Lower leg skin (tissue), 4 donors: Measurements from ENCODE around the gene NF1. TPM values are rescaled to one million over a fixed set of nuclear protein-coding genes. Genes with fewer than 3 reads are reported as not detected.
"Not testable (repeated sequence)": the region's sequence is repeated elsewhere in the genome, so short reads cannot be mapped to it uniquely, and the experiment has no call there.

Experiments
- DNase-seq, 2 donors: peaks; one replicate each; pipeline ENCODE4 v3.0.0-alpha.2; 2019; ENCODE audit warnings: low spot score in 2 of 2
- H3K4me3 ChIP-seq: fragments of 200-600 bp; sonication (generic); 2 replicates; pipeline ENCODE4 v1.5.1; 2017; ENCODE audit warnings: mild to moderate bottlenecking, low read depth; ENCODE audit not compliant: poor library complexity, severe bottlenecking
- CTCF ChIP-seq, 3 donors: fragments of 450-650 bp; IDR thresholded peaks; one replicate each; pipeline ENCODE4 v1.5.1; 2016; ENCODE audit warnings: antibody characterized with exemption in 3 of 3, mild to moderate bottlenecking in 3 of 3, moderate library complexity in 2 of 3
- POLR2A ChIP-seq, 2 donors: fragments of 450-650 bp; IDR thresholded peaks; one replicate each; pipeline ENCODE4 v1.6.1; 2016 to 2017; ENCODE audit warnings: antibody characterized with exemption in 2 of 2, mild to moderate bottlenecking in 1 of 2, moderate library complexity in 1 of 2
- WGBS, 2 donors: methylation state at CpG; one replicate each; pipeline ENCODE4 v1.1.5; 2018; 5-methylcytosine and 5-hydroxymethylcytosine counted together
- intact Hi-C: fragments of 100-400 bp; cut with DNase I; formaldehyde crosslinking; loops from one replicate; pipeline ENCODE4 v1.15.0; 2023; ENCODE audit warnings: low total_unique reads
- total RNA-seq, 4 donors: library from RNA; depleted of rRNA; stranded (reverse); fragments of >200 nt; gene quantifications; one replicate each; pipeline ENCODE4 v1.1.0, GENCODE V29; 2016

NF1 gene
- total RNA-seq, 4 donors from 2014 or later: 27.5 to 48.6 (median 34.3) TPM

GRCh38 chr17:31374094-31374447 lies 279.3 kb downstream of the NF1 start:
- no peak for DNase-seq
- WGBS, 2 donors: 77 to 83% methylated on average over 6 of the region's 6 CpGs
- no peak for TF ChIP-seq CTCF (IDR thresholded peaks at IDR 0.05)
- no peak for TF ChIP-seq POLR2A (IDR thresholded peaks at IDR 0.05)
- H3K4me3 ChIP-seq: no peak overlapping the region
- intact Hi-C loops: no loop called here

- H3K4me3 ChIP-seq: no peak overlapping the region
- 93 to 98% methylated on average over 2 of the region's 2 CpGs for WGBS, 2 donors
- no peak for DNase-seq
- intact Hi-C loops: no loop called here
- TF ChIP-seq POLR2A (IDR thresholded peaks at IDR 0.05): no peak
- no peak for TF ChIP-seq CTCF (IDR thresholded peaks at IDR 0.05)
Observed at GRCh38 chr17:31374503-31374902, 279.7 kb downstream of the NF1 start.

DNA sequence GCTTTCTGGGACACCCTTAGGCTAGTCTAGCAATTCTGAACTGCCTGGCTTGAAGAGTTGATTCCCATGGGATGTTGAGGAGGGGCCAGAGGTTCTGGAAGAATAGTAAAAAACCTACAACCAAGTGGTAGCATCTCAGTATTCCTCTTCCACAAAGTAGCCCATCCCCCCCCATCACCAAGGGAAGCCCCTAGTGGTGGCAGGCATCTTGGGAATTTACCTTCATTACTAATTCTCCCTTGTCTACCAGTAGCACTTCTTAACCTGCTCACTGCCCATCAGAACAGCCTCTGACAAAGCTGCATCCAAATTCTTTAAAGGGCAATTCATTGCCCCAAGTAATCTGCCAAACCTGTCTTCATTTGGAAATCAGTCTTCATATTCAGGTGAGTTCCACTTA lies 283.9 kb downstream of the NF1 start:
- no peak overlapping the region for H3K4me3 ChIP-seq
- intact Hi-C loops: no loop called here
- no peak for TF ChIP-seq CTCF (IDR thresholded peaks at IDR 0.05)
- no peak for TF ChIP-seq POLR2A (IDR thresholded peaks at IDR 0.05)
- DNase-seq: peak in 1 of 2 donors; percentile 49

DNA sequence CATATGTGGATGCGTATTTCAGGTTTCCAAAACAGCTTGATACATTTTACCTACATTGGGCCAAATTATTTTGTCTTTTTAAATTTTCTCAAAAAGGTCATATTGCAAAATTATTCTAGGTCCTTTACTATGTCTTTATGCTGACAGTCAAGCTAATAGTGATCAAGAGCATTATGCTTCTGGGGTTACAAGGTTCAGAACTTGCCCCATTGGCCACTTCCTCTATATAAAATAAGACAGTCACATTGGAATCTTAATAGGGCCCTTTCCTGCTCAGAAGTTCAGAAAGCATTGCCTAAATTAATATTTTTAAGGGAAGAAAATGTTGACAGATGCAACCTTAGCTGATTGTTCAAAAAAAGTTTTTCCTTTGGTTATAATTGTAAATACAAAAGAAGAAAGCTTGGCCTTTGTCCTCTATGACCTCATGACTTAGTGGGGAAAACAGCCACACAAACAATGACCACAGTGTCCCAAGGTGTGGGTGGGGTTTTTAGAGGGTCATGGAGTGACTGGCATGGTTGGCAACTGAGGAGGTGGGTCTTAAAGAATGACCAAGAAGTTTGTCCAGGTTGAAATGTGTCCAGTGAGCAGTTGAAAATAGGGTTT lies 284.9 kb downstream of the NF1 start:
- H3K4me3 ChIP-seq: no peak overlapping the region
- TF ChIP-seq CTCF (IDR thresholded peaks at IDR 0.05) (no peak), POLR2A (IDR thresholded peaks at IDR 0.05) (no peak)
- 94 to 100% methylated on average over 1 of the region's 1 CpG for WGBS, 2 donors
- intact Hi-C loops: no loop called here
- DNase-seq: no peak

GRCh38 chr17:31381165-31381668 lies 286.4 kb downstream of the NF1 start:
- no peak overlapping the region for H3K4me3 ChIP-seq
- TF ChIP-seq CTCF (IDR thresholded peaks at IDR 0.05) (no peak), POLR2A (IDR thresholded peaks at IDR 0.05) (no peak)
- DNase-seq: no peak
- intact Hi-C loops: no loop called here

DNA sequence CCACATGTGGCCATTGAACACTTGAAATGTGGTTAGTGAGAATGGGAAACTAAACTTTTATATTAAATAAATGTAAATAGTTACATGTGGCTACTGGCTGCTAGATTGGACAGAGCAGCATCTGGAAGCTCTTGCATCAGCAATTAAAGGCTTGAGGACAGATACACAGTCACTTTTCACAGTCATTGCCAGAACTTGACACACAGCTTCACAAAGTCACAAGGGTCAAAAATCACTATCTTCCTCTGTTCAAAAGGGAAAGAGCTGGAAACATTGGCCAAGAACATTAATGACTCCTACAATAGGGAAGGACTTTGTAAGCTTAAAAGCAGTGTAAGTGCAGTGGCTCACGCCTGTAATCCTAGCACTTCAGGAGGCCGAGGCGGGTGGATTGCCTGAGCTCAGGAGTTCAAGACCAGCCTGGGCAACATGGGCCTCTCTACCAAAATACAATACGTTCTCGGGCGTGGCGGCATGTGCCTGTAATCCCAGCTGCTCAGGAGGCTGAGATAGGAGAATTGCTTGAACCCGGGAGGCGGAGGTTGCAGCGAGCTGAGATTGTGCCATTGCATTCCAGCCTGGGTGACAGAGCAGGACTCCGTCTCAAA lies 288.0 kb downstream of the NF1 start:
- 90 to 92% methylated on average over 11 of the region's 11 CpGs for WGBS, 2 donors
- peak in 1 of 2 donors; percentile 49 for DNase-seq
- H3K4me3 ChIP-seq, intact Hi-C loops: not testable (repeated sequence)

- 86 to 95% methylated on average over 6 of the region's 6 CpGs for WGBS, 2 donors
- DNase-seq: peak in 1 of 2 donors; percentile 48
- H3K4me3 ChIP-seq, intact Hi-C loops: not testable (repeated sequence)
Observed at GRCh38 chr17:31383488-31383887, 288.7 kb downstream of the NF1 start.
